ENCODE results near the gene TRIM27. TPM values are rescaled to one million over a fixed set of nuclear protein-coding genes. Genes with fewer than 3 reads are reported as not detected.
"Not testable (repeated sequence)": the region's sequence is repeated elsewhere in the genome, so short reads cannot be mapped to it uniquely, and the experiment has no call there.

The TRIM27 gene
- total RNA-seq, 1 donor from 2014 or later = 64.1 TPM

GRCh38 chr6:28943557-28944411, 20.0 kb upstream of the TRIM27 start:
- intact Hi-C loops (cut with micrococcal nuclease) = loop anchor here (5.0 to 10.0 kb wide), 9 partner anchors 259 to 1766 kb away; partner anchors contain the start of genes PPP1R11 and ZNF165

- intact Hi-C loops (cut with micrococcal nuclease) = loop anchor here (5.0 to 10.0 kb wide), 9 partner anchors 258 to 1766 kb away; partner anchors contain the start of genes PPP1R11 and ZNF165
Measured at GRCh38 chr6:28943223-28943556, 19.4 kb upstream of the TRIM27 start.

DNA sequence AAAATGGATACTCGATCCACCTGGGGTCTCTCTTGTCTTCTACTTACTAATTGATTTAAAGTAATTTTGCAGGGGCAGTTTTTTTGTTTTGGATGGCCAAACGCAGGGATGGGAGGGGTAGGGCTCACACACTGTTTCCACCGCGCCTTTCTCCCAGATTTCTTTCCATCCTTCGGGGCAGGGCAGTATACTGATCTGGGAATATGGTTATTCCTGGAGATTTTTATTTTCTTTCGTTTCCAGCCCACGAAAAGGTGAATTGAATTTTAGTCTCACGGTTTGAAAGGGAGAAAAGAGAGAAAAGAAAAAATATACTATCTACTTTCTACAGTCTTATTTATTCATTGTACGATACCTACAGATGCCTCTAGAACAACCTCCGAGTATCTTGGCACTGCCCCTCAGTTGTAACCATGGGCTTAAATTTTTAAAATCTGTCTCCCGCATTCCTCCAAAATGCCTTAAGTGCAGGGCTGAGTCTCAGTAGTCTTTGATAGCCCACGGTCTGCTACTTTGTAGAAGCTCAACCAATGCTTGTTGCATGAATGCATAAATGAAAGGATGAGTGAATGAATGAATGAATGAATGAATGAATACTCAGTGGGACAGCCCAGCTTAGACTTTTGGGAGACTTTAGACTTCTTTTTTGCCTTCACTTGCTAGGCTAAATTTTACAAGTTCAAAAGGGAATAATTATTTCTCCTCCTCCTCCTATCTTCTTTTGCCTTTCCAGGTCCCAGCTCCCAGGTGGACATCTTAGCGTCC, 18.1 kb upstream of the TRIM27 start:
- intact Hi-C loops (cut with micrococcal nuclease) = loop anchor here (1.0 to 10.0 kb wide), 19 partner anchors 11 to 1765 kb away; partner anchors contain the start of genes PPP1R11, ZNF165 and ZNF184

DNA sequence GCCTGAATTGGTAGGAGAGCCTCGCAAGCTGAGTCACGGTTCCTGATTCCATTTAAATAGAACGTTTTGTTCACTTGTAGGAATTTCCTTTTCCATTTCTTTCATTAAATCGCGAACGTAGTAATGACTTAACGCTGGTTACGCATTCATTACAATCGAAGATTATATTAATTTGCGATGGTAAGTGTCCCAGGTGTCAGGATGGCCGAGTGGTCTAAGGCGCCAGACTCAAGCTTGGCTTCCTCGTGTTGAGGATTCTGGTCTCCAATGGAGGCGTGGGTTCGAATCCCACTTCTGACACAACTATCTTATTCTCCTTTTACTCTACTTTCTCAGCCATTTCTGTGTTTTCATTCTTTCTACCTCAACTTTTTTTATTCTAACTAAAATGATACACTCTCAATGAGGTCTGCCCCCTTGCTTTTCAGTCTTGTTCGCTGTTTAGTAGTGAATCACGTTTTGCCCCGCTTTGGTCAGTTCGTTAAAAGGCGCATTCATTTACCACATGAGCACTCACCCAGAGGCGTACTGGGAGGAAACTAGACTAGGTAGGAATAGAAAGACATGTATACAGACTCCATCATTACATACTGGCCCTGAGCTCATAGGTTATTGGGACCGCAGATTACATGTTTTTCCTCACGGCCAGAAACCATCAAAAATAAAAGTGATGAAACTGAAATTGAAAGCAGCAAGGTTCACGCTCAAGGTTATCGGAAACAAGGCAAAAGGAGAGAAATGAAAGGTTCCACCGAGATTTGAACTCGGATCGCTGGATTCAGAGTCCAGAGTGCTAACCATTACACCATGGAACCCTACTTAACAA, 17.3 kb upstream of the TRIM27 start:
- intact Hi-C loops (cut with micrococcal nuclease) = loop anchor here (1.0 to 10.0 kb wide), 20 partner anchors 12 to 1764 kb away; partner anchors contain the start of genes PPP1R11, ZNF165 and ZNF184

DNA sequence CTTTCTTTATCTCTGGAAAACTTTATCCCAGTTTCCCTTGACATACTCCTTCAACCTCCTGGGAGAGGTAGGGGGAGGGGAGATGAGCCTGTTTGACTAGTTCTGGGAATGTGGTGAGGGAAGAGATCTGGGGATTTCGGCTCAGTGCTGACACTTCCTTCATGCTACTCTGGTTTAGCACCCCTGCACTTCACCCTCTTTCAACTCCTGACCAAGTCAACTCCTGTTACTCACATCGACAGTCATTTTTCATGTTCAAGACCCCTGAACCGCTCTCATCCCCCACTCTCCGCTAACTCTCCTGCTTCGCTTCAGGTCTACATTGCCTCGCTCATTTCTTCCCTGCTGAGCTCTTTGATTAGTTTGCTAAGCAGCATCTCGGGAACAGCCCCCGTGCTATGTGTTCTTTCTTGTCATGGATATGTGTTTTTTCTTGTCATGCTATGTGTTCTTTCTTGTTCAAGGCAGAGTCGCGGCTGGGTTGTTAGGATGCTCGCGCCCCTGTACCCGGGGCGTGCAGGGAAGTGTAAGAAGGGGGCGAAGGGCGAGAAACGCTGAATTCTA, 16.6 kb upstream of the TRIM27 start:
- intact Hi-C loops (cut with micrococcal nuclease) = loop anchor here (1.0 to 10.0 kb wide), 12 partner anchors 16 to 1763 kb away; partner anchors contain the start of genes PPP1R11 and ZNF165

GRCh38 chr6:28933069-28933468, 9.3 kb upstream of the TRIM27 start:
- intact Hi-C loops (cut with micrococcal nuclease) = no loop called here

DNA sequence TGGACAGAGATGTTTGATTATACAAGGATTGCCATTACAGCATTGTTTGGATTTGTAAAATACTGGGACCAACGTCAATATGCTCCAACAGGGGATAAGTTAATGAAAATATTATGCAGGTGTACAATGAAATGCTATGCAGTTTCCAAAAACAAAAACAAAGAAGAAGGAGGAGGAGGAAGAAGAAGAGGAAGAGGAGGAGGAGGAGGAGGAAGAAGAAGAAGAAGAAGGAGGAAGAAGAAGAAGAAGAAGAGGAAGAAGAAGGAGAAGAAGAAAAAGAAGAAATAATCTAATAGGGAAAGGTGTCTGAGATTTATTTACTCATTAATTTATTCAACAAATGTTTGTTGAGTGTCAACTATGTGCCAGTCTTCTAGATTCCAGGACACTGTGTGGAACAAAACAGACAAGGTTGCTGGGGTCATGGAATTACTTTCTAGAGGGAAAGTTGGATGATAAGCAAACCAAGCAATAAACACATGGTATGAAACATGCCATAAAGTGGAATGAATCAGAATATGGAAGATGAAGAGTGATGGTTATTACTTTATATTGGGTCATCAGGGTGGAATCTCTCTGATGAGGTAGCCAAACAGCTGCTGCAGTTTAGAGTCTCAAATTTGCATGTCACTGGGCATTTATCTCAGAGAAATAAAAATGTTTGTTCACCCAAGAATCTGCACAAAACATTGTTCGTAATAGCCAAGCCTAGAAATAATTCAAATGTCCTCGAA, 6.3 kb upstream of the TRIM27 start:
- intact Hi-C loops (cut with micrococcal nuclease) = no loop called here

GRCh38 chr6:28929339-28929738, 5.6 kb upstream of the TRIM27 start:
- intact Hi-C loops (cut with micrococcal nuclease) = not testable (repeated sequence)

DNA sequence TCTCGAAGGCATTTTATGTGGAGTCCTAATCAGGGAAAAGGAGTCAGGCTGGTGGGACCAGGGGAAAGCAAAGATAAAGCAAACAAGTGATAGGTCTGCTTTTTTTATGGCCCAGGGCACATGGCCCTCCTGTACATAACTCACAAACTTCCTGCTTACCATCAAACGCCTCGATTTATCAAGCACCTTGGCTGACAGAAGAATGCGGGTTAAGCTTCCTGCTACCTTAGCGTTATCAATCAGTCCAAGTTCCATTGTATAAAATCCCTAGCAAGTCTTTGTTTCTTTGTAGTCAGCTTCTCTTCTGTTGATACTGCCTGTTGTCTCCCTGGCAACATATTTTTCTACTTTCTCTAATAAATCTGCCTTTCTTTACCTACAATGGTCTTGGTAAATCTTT, 4.1 kb upstream of the TRIM27 start:
- intact Hi-C loops (cut with micrococcal nuclease) = no loop called here

- intact Hi-C loops (cut with micrococcal nuclease) = loop anchor here (1.0 to 5.0 kb wide), 6 partner anchors 27 to 1031 kb away; partner anchors contain the start of gene ZNF311
Measured at GRCh38 chr6:28922821-28923317, 916 bp downstream of the TRIM27 start.

GRCh38 chr6:28922004-28922820, 1.6 kb downstream of the TRIM27 start:
- intact Hi-C loops (cut with micrococcal nuclease) = loop anchor here (5.0 kb wide), 1 partner anchor 1030 kb away; a partner anchor contains a TSS

DNA sequence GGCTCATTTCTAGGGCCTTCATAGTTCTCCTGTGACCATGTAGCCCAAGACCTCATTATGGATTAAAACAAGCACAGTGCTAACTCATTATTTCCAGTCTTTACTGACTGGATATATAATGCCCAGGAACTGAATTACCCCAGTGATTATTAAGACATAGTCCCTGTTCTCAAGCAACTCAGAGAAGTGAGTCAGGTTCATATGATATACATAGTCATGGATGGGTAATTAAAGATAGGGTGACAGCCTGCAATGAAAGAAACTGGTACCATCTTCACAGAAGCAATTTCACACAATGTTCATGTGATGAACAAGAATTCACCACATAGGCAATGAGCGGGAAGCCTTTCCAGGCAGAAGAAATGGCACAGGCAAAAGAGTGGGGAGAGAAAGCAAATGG, 3.5 kb downstream of the TRIM27 start:
- intact Hi-C loops (cut with micrococcal nuclease) = loop anchor here (5.0 kb wide), 1 partner anchor 1028 kb away; a partner anchor contains a TSS

DNA sequence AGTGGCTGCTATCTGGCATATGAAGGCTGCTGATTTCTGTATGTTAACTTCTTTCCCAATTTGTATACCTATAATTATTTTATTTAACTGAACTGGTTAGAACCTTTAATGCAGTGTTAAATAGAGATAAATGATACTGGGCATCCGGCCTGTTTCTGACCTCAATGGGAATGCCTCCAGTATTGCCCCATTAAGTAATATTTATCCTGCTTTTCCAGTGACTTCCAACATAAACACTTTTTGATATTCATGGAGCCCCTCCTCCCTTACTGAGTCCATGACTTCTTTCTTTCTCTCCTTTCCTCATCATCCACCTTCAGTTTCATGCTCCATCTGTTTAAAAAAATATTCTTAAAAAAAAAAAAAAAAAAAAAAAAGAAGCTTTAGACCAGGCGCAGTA, 8.8 kb downstream of the TRIM27 start:
- intact Hi-C loops (cut with micrococcal nuclease) = no loop called here

GRCh38 chr6:28910901-28911690, 12.7 kb downstream of the TRIM27 start:
- intact Hi-C loops (cut with micrococcal nuclease) = no loop called here

DNA sequence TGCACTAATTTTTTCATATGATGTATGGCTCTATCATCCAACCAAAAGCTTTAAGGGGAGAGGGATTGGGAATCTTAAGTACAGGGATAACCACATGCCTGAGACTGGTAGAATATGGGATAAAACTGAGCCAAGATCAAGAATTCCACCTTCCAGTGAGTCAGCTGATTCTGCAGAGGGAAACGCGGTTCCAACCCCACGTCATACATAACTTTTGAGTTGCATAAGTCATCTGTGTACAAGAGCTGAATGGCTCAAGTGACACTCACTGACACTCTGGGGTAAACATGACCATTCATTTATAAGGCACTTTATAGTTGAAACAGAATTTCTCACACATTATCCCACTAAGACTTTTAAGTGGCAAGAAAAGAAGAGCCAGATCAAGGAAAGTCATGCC, 16.4 kb downstream of the TRIM27 start:
- intact Hi-C loops (cut with micrococcal nuclease) = no loop called here

DNA sequence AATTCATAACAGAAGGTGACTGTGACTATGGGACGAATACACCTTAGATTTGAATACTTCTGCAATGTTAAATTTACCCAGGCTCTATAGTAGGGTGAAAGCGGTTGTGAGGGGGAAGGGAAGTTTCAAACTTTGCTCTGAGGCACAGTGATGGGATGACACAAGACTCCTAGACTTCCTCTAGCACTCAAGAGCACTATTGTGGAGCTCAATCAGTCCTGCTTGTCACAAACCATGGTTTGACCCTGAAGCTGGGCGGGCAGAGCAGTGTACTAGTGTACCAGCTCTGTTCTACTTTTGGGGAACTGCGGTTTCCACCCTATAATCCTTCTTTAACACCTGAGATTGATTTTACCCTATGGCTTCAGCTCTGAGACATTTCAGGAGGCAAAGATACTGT, 17.1 kb downstream of the TRIM27 start:
- intact Hi-C loops (cut with micrococcal nuclease) = no loop called here

GRCh38 chr6:28903686-28904085, 20.1 kb downstream of the TRIM27 start:
- intact Hi-C loops (cut with micrococcal nuclease) = no loop called here

DNA sequence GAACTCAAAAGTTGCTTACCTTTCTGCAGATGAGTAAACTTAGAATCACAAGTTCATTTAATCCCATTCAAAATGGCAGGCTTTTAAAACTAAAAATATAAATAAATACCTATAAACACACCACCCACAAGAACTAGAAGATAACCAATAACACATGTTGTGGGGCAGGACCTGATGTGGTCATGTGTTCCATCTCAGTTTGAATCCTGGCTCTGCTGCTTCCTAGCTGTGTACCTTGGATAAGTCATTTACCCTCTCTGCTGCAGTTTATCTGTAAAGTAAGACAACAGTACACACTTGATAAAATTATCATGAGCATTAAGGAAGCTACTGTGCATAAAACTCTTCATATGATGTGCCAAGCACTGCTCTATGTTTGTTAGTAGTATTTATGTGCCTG, 22.0 kb downstream of the TRIM27 start:
- intact Hi-C loops (cut with micrococcal nuclease) = no loop called here

All from T-helper 1 cell treated with Interleukin-12 subunit alpha and Interleukin-12 subunit beta and Interleukin-4 antibody, amounts not matched to agents 30 ng/mL and 1 ng/mL, for 36 hours (primary cell).